Measurements from ENCODE around the gene TOR1A. TPM values are rescaled to one million over a fixed set of nuclear protein-coding genes. Genes with fewer than 3 reads are reported as not detected.

The TOR1A gene, protein sequence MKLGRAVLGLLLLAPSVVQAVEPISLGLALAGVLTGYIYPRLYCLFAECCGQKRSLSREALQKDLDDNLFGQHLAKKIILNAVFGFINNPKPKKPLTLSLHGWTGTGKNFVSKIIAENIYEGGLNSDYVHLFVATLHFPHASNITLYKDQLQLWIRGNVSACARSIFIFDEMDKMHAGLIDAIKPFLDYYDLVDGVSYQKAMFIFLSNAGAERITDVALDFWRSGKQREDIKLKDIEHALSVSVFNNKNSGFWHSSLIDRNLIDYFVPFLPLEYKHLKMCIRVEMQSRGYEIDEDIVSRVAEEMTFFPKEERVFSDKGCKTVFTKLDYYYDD
- total RNA-seq (2021; ENCODE audit: unreplicated experiment) (24.4 TPM), Bru-seq, nascent RNA (percentile 72 among the genes with signal in this experiment), BruChase-seq, experiment 1, labeled RNA remaining after a 6-hour chase (percentile 82 among the genes with signal in this experiment), BruChase-seq, experiment 2, labeled RNA remaining after a 2-hour chase (percentile 82 among the genes with signal in this experiment)
- 19.7 and 24.7 TPM in 2 replicates for polyA plus RNA-seq (2012)
- long read RNA-seq, transcript TOR1A-201 (5 exons, 2,076 nt) = major isoform, 59 of 73 reads
- long read RNA-seq, partial matches to known transcripts = 3 of 73 reads
- long read RNA-seq, other reads (novel, unspliced or antisense) = 9 of 73 reads

DNA sequence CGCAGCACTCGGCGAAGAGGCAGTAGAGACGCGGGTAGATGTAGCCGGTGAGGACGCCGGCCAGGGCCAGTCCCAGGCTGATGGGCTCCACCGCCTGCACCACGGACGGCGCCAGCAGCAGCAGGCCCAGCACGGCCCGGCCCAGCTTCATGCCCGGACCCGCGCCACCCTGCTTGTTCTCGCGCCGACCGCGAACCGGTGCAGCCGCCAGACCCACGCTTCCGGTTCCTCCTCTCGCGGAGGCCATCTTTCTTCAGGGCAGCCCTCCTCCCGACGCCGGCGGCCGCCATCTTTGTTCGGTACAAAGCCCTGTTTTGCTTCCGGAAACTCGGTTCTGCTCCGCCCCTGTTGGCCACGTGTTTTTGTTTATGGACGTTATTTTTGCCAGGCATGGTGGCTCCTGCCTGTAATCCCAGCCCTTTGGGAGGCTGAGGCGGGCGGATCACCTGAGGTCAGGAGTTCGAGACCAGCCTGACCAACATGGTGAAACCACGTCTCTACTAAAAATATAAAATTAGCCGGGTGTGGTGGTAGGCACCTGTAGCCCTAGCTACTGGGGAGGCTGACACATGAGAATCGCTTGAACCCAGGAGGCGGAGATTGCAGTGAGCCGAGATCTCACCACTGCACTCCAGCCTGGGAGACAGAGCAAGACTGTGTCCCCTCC is at the start of gene TOR1A:
Gene TOR1A, minus strand, starts transcription at position 202 of the 667 bp plus-strand sequence. Its CDS starts 51 bp downstream, at position 151.
- ATAC-seq (peak; percentile 88), DNase-seq (ENCODE audit: low read depth, low spot score) (peak; percentile 94)
- Histone ChIP-seq H3K4me2 (ENCODE audit: low read length) (peak within 1 kb of the TSS; percentile 84), H3K9me3 (ENCODE audit: control insufficient read depth in 1 of 2, insufficient read depth in 1 of 2, low read depth in 1 of 2, low read length in 2 of 2) (no peaks in the 10 kb centered on the region), H3K4me1 (ENCODE audit: control insufficient read depth in 1 of 2, insufficient read depth in 2 of 2, low read length in 2 of 2) (peaks cover 0 to 7% of the 10 kb centered on the region in 2 experiments; a peak in 2 of 4 replicates), H3K36me3 (ENCODE audit: control insufficient read depth in 1 of 2, insufficient read depth in 2 of 2, low read length in 2 of 2) (peaks cover 8 to 17% of the 10 kb centered on the region in 2 experiments; a peak in 3 of 4 replicates), H3K27me3 (ENCODE audit: insufficient read depth, low read length) (no peaks in the 10 kb centered on the region), H4K20me1 (ENCODE audit: insufficient read depth) (no peaks in the 10 kb centered on the region), H3K9ac (ENCODE audit: low read length) (peak within 1 kb of the TSS; percentile 83), H2AFZ (ENCODE audit: low read depth, low read length, poor library complexity, severe bottlenecking) (no peak within 1 kb of the TSS), H3K9me2 (ENCODE audit: insufficient read depth) (no peaks in the 10 kb centered on the region), H3K4me3 (replicated peaks in 1 of 2; ENCODE audit: low read depth in 1 of 2, low read length in 2 of 2) (peak within 1 kb of the TSS; percentile 78 to 88), H3K27ac (ENCODE audit: low read depth, low read length) (peak within 1 kb of the TSS; percentile 83; the same call in 1 of the 2 replicates), H3K79me2 (ENCODE audit: insufficient read depth, low read length) (peaks cover 11% of the 10 kb centered on the region)
- ChIA-PET RAD21 (ENCODE audit: low non-redundant PET in 1 of 2, low total read pairs in 2 of 2, uncharacterized antibody in 2 of 2, unreplicated experiment in 2 of 2) (no interaction called here), CTCF (no interaction called here), POLR2A (no interaction called here)
- BruUV-seq (replicated peaks) = no TSS peak
- intact Hi-C loops (cut with micrococcal nuclease) = no loop called here
- no peak for TF ChIP-seq FOSL1 (IDR thresholded peaks at IDR 0.05; ENCODE audit: low read depth)
- TF ChIP-seq EGR1 (IDR thresholded peaks at IDR 0.05; ENCODE audit: low read depth) = peak; percentile 98
- TF ChIP-seq, protein P1, sequence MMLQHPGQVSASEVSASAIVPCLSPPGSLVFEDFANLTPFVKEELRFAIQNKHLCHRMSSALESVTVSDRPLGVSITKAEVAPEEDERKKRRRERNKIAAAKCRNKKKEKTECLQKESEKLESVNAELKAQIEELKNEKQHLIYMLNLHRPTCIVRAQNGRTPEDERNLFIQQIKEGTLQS (IDR thresholded peaks at IDR 0.05) = no peak
- TF ChIP-seq, protein P2, sequence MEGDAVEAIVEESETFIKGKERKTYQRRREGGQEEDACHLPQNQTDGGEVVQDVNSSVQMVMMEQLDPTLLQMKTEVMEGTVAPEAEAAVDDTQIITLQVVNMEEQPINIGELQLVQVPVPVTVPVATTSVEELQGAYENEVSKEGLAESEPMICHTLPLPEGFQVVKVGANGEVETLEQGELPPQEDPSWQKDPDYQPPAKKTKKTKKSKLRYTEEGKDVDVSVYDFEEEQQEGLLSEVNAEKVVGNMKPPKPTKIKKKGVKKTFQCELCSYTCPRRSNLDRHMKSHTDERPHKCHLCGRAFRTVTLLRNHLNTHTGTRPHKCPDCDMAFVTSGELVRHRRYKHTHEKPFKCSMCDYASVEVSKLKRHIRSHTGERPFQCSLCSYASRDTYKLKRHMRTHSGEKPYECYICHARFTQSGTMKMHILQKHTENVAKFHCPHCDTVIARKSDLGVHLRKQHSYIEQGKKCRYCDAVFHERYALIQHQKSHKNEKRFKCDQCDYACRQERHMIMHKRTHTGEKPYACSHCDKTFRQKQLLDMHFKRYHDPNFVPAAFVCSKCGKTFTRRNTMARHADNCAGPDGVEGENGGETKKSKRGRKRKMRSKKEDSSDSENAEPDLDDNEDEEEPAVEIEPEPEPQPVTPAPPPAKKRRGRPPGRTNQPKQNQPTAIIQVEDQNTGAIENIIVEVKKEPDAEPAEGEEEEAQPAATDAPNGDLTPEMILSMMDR (IDR thresholded peaks at IDR 0.05 in 2 of 3, conservative IDR thresholded peaks at IDR 0.05 in 1 of 3; ENCODE audit: borderline replicate concordance in 1 of 3, insufficient read depth in 1 of 3, low read depth in 2 of 3, low read length in 2 of 3) = no peak
- peak; percentile 87 for TF ChIP-seq ZFX (IDR thresholded peaks at IDR 0.05)
- no peak for TF ChIP-seq SRF (IDR thresholded peaks at IDR 0.05; ENCODE audit: low read depth)
- TF ChIP-seq EZH2 (IDR thresholded peaks at IDR 0.05) = no peak
- peak; percentile 72 for TF ChIP-seq SP1 (IDR thresholded peaks at IDR 0.05; ENCODE audit: low read depth)
- TF ChIP-seq ZNF274 (IDR thresholded peaks at IDR 0.05; ENCODE audit: low read depth, low read length) = no peak
- peak; percentile 93 for TF ChIP-seq ELF1 (IDR thresholded peaks at IDR 0.05; ENCODE audit: borderline replicate concordance, low read depth)
- no peak for TF ChIP-seq RAD21 (IDR thresholded peaks at IDR 0.05; ENCODE audit: low read depth)
- peak; percentile 89 for TF ChIP-seq CBX3 (IDR thresholded peaks at IDR 0.05; ENCODE audit: low read depth)
- TF ChIP-seq JUND (IDR thresholded peaks at IDR 0.05) = no peak
- peak; percentile 82 for TF ChIP-seq POLR2AphosphoS5 (IDR thresholded peaks at IDR 0.05; ENCODE audit: low read depth, low read length)
- TF ChIP-seq, protein P3, sequence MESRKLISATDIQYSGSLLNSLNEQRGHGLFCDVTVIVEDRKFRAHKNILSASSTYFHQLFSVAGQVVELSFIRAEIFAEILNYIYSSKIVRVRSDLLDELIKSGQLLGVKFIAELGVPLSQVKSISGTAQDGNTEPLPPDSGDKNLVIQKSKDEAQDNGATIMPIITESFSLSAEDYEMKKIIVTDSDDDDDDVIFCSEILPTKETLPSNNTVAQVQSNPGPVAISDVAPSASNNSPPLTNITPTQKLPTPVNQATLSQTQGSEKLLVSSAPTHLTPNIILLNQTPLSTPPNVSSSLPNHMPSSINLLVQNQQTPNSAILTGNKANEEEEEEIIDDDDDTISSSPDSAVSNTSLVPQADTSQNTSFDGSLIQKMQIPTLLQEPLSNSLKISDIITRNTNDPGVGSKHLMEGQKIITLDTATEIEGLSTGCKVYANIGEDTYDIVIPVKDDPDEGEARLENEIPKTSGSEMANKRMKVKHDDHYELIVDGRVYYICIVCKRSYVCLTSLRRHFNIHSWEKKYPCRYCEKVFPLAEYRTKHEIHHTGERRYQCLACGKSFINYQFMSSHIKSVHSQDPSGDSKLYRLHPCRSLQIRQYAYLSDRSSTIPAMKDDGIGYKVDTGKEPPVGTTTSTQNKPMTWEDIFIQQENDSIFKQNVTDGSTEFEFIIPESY (IDR thresholded peaks at IDR 0.05; ENCODE audit: extremely low read depth, insufficient replicate concordance, low read length) = peak; percentile 84
- no peak for TF ChIP-seq CEBPB (IDR thresholded peaks at IDR 0.05; ENCODE audit: low read depth)
- peak; percentile 39 for TF ChIP-seq TCF7L2 (IDR thresholded peaks at IDR 0.05; ENCODE audit: borderline replicate concordance, extremely low read depth, insufficient read depth, insufficient read length)
- TF ChIP-seq, protein P4, sequence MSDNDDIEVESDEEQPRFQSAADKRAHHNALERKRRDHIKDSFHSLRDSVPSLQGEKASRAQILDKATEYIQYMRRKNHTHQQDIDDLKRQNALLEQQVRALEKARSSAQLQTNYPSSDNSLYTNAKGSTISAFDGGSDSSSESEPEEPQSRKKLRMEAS (IDR thresholded peaks at IDR 0.05) = peak; percentile 97
- TF ChIP-seq EZH2phosphoT487 (IDR thresholded peaks at IDR 0.05; ENCODE audit: borderline replicate concordance) = no peak
- TF ChIP-seq SIN3A (IDR thresholded peaks at IDR 0.05; ENCODE audit: low read depth) = peak; percentile 92
